Measurements from ENCODE around the gene USP32. TPM values are rescaled to one million over a fixed set of nuclear protein-coding genes. Genes with fewer than 3 reads are reported as not detected.

USP32 gene
- total and polyA plus RNA-seq, 7 donors: 19.5 to 64.9 (median 38.6) TPM

GRCh38 chr17:60165223-60165622 lies 226.7 kb downstream of the USP32 start:
- intact Hi-C loops (cut with DNase I): no loop called here
- Histone ChIP-seq H3K27me3 (ENCODE audit: insufficient read depth in 3 of 3, low read length in 2 of 3) (peaks cover 0 to 11% (median 0%) of the 10 kb centered on the region in 3 donors), H3K9me3 (no peaks in the 10 kb centered on the region), H3K4me3 (no peak overlapping the region), H3K27ac (no peak overlapping the region), H3K36me3 (ENCODE audit: insufficient read depth in 1 of 2, low read depth in 1 of 2) (no peaks in the 10 kb centered on the region), H3K4me1 (peaks cover 10% of the 10 kb centered on the region)
- DNase-seq: no peak
- ATAC-seq: no peak
- 41 to 44% (median 42%) methylated on average over 5 of the region's 5 CpGs for WGBS, 3 donors
- no peak for TF ChIP-seq CTCF (IDR thresholded peaks at IDR 0.05)

GRCh38 chr17:60164697-60165096 lies 227.2 kb downstream of the USP32 start:
- intact Hi-C loops (cut with DNase I): no loop called here
- H3K27ac ChIP-seq: no peak overlapping the region
- 44 to 60% (median 44%) methylated on average over 5 of the region's 5 CpGs for WGBS, 3 donors

GRCh38 chr17:60164164-60164563 lies 227.8 kb downstream of the USP32 start:
- Histone ChIP-seq H3K27ac (no peak overlapping the region), H3K27me3 (ENCODE audit: insufficient read depth in 3 of 3, low read length in 2 of 3) (peaks cover 0 to 12% (median 2%) of the 10 kb centered on the region in 3 donors), H3K4me3 (no peak overlapping the region), H3K36me3 (ENCODE audit: insufficient read depth in 1 of 2, low read depth in 1 of 2) (no peaks in the 10 kb centered on the region), H3K4me1 (peaks cover 5% of the 10 kb centered on the region), H3K9me3 (no peaks in the 10 kb centered on the region)
- no peak for TF ChIP-seq CTCF (IDR thresholded peaks at IDR 0.05)
- ATAC-seq (no peak), DNase-seq (no peak)
- WGBS, 3 donors: 75 to 84% (median 75%) methylated on average over 6 of the region's 6 CpGs
- intact Hi-C loops (cut with DNase I): no loop called here

More at GRCh38 chr17:60164697-60165096, 227.2 kb downstream of the USP32 start:
- ATAC-seq: no peak
- no peak for TF ChIP-seq CTCF (IDR thresholded peaks at IDR 0.05)
- no peak for DNase-seq
- no peak overlapping the region for H3K4me3 ChIP-seq
- H3K27me3 ChIP-seq (ENCODE audit: insufficient read depth in 3 of 3, low read length in 2 of 3): peaks cover 0 to 11% (median under 1%) of the 10 kb centered on the region in 3 donors
- H3K36me3 ChIP-seq (ENCODE audit: insufficient read depth in 1 of 2, low read depth in 1 of 2): no peaks in the 10 kb centered on the region
- no peaks in the 10 kb centered on the region for H3K9me3 ChIP-seq
- H3K4me1 ChIP-seq: peaks cover 5% of the 10 kb centered on the region

GRCh38 chr17:60163108-60163784 lies 228.7 kb downstream of the USP32 start:
- Histone ChIP-seq H3K36me3 (ENCODE audit: insufficient read depth in 1 of 2, low read depth in 1 of 2) (no peaks in the 10 kb centered on the region), H3K9me3 (no peaks in the 10 kb centered on the region), H3K27ac (no peak overlapping the region), H3K4me3 (no peak overlapping the region), H3K27me3 (ENCODE audit: insufficient read depth in 3 of 3, low read length in 2 of 3) (peaks cover 0 to 20% (median 2%) of the 10 kb centered on the region in 3 donors), H3K4me1 (peaks cover 5% of the 10 kb centered on the region)
- WGBS, 3 donors: 40 to 47% (median 45%) methylated on average over 20 of the region's 20 CpGs
- TF ChIP-seq CTCF (IDR thresholded peaks at IDR 0.05): no peak
- intact Hi-C loops (cut with DNase I): no loop called here
- ATAC-seq (no peak), DNase-seq (no peak)
